ENCODE results near the gene CETN3. TPM values are rescaled to one million over a fixed set of nuclear protein-coding genes. Genes with fewer than 3 reads are reported as not detected.

CETN3 gene
- total and polyA plus RNA-seq, 9 of the 15 experiments (the other 6 are each of a cell fraction or from before 2014, with no cell fraction given), result 43.3 to 113 (median 82.4) TPM

GRCh38 chr5:90409318-90410177, at the start of gene CETN3 (continued):
- TF ChIP-seq ZHX1 (conservative IDR thresholded peaks at IDR 0.05; ENCODE audit: low read length) (no peak), JUNB (CRISPR knock-in tag; conservative IDR thresholded peaks at IDR 0.05) (no peak), JUND (IDR thresholded peaks at IDR 0.05; ENCODE audit: borderline replicate concordance, low read depth, low read length) (peak; percentile 61; the same call in 1 of the 2 replicates), JUND (tag; IDR thresholded peaks at IDR 0.05; ENCODE audit: borderline replicate concordance, low read depth, low read length) (no peak; the same call in 2 of the 3 replicates), CEBPG (CRISPR knock-in tag; IDR thresholded peaks at IDR 0.05) (no peak), CEBPG (tag; conservative IDR thresholded peaks at IDR 0.05 in 1 of 2, IDR thresholded peaks at IDR 0.05 in 1 of 2) (no peak), PATZ1 (CRISPR knock-in tag; IDR thresholded peaks at IDR 0.05; ENCODE audit: borderline replicate concordance) (no peak), NCOR1 (IDR thresholded peaks at IDR 0.05) (peak; percentile 48; the same call in 1 of the 2 replicates), E2F6 (IDR thresholded peaks at IDR 0.05; ENCODE audit: borderline replicate concordance in 1 of 2, extremely low read depth in 1 of 2, insufficient read depth in 1 of 2, insufficient read length in 1 of 2, low read depth in 1 of 2, low read length in 1 of 2, poor library complexity in 1 of 2, severe bottlenecking in 1 of 2) (peak; percentile 72 to 76), ZBTB49 (CRISPR knock-in tag; IDR thresholded peaks at IDR 0.05; ENCODE audit: borderline replicate concordance) (no peak), MTA1 (IDR thresholded peaks at IDR 0.05; ENCODE audit: borderline replicate concordance) (no peak), SREBF1 (IDR thresholded peaks at IDR 0.05; ENCODE audit: borderline replicate concordance, low read depth, low read length) (no peak), TSC22D4 (tag; IDR thresholded peaks at IDR 0.05) (no peak), ZNF280A (IDR thresholded peaks at IDR 0.05; ENCODE audit: low read depth, partially characterized antibody) (no peak), ZNF316 (IDR thresholded peaks at IDR 0.05) (peak; percentile 45), U2AF1 (optimal IDR thresholded peaks at IDR 0.05; ENCODE audit: low read depth, low read length) (no peak)

All from K562 (cell line).